K562 (cell line): ENCODE measurements around the gene RND1. TPM values are rescaled to one million over a fixed set of nuclear protein-coding genes. Genes with fewer than 3 reads are reported as not detected.

Source experiments
- ATAC-seq: fragments of 200-7000 bp; cut with Tn5 transposase; 3 replicates; pipeline ENCODE4 v1.9.1; 2020; ENCODE audit warnings: moderate library complexity
- BruUV-seq: library from RNA; stranded (reverse); fragments of 400-500 nt; replicated peaks from 2 replicates; lab custom pipeline; 2021; lab: Mats Ljungman, UMichigan
- CTCF ChIA-PET: fragments of 300-600 bp; formaldehyde crosslinking; extraction: SDS; loops from one replicate; lab custom pipeline; 2021; ENCODE audit warnings: low intra/inter-chr PET ratio; lab: Yijun Ruan, JAX
- POLR2A ChIA-PET: fragments of 300-600, 350-650 bp; sonication (Branson Sonifier 250); formaldehyde crosslinking; extraction: SDS; loops from one replicate; lab custom pipeline; 2021; ENCODE audit warnings: antibody characterized with exemption, inconsistent platforms; lab: Yijun Ruan, JAX
- DNase-seq, 4 experiments: peaks; one replicate each; pipeline versions ENCODE4 v3.0.0 to v3.0.0-alpha.2; 2011 to 2018; ENCODE audit warnings: low spot score in 3 of 4, mixed read lengths in 3 of 4; ENCODE audit errors: extremely low read depth in 1 of 4
- FAIRE-seq: peaks from 2 replicates; lab custom pipeline; 2011; peaks lifted over from hg19 to GRCh38; lab: Jason Lieb, UNC
- H2AFZ ChIP-seq: 2 replicates; pipeline ENCODE4 v1.6.0; 2011; ENCODE audit warnings: low read depth, low read length, control low read depth, inconsistent platforms
- H3K27ac ChIP-seq: fragments of 200-600 bp; 3 replicates; pipeline ENCODE4 v1.8.0; 2011; ENCODE audit warnings: low read depth, mild to moderate bottlenecking, control low read depth, inconsistent platforms, low read length, moderate library complexity, mixed read lengths; ENCODE audit errors: extremely low read depth
- H3K27me3 ChIP-seq, 2 experiments: fragments of 300-600 bp in 1 of 2; 2 replicates in 1 of 2; 3 replicates in 1 of 2; pipeline versions ENCODE4 v1.6.0 to v1.8.0; 2011; ENCODE audit warnings: inconsistent platforms in 2 of 2, low read length in 2 of 2, mild to moderate bottlenecking in 1 of 2, mixed read lengths in 1 of 2, moderate library complexity in 1 of 2; ENCODE audit not compliant: control insufficient read depth in 2 of 2, insufficient read depth in 2 of 2
- H3K36me3 ChIP-seq: fragments of 300-600 bp; 3 replicates; pipeline ENCODE4 v1.8.0; 2011; ENCODE audit warnings: mild to moderate bottlenecking, low read length, inconsistent platforms; ENCODE audit not compliant: control insufficient read depth, insufficient read depth
- H3K4me1 ChIP-seq, 2 experiments: fragments of 200-600 bp in 1 of 2; replicated peaks in 1 of 2; 2 replicates in 1 of 2; 3 replicates in 1 of 2; pipeline versions ENCODE4 v1.5.1 to v1.8.0; 2011; ENCODE audit warnings: inconsistent platforms in 2 of 2, low read length in 2 of 2, mild to moderate bottlenecking in 1 of 2, mixed read lengths in 1 of 2, moderate library complexity in 1 of 2; ENCODE audit not compliant: control insufficient read depth in 2 of 2, insufficient read depth in 2 of 2
- H3K4me2 ChIP-seq: 2 replicates; pipeline ENCODE4 v1.6.1; 2011; ENCODE audit warnings: low read length, control low read depth, inconsistent platforms, mixed read lengths; ENCODE audit not compliant: insufficient read depth
- H3K4me3 ChIP-seq: fragments of 200-600 bp; sonication (generic), shearing (Covaris generic); 2 replicates; pipeline ENCODE4 v1.5.1; 2016; ENCODE audit warnings: control low read depth, inconsistent platforms
- H3K79me2 ChIP-seq: fragments of 200-600 bp; 3 replicates; pipeline ENCODE4 v1.8.0; 2011; ENCODE audit warnings: low read length, inconsistent platforms; ENCODE audit not compliant: control insufficient read depth, insufficient read depth
- H3K9ac ChIP-seq, 2 experiments: 2 replicates each; pipeline versions ENCODE4 v1.6.0 to v1.6.1; 2011; ENCODE audit warnings: low read depth in 2 of 2, low read length in 2 of 2, control low read depth in 1 of 2, inconsistent platforms in 1 of 2, mild to moderate bottlenecking in 1 of 2, mixed read lengths in 1 of 2; ENCODE audit not compliant: insufficient read depth in 1 of 2
- H3K9me1 ChIP-seq: one replicate; pipeline ENCODE4 v1.6.0; 2011; ENCODE audit warnings: inconsistent platforms, mild to moderate bottlenecking, low read length, moderate library complexity; ENCODE audit not compliant: control insufficient read depth, insufficient read depth
- H3K9me3 ChIP-seq: replicated peaks from 2 replicates; pipeline ENCODE4 v1.5.1; 2011; ENCODE audit warnings: low read depth, low read length, inconsistent platforms; ENCODE audit not compliant: control insufficient read depth, insufficient read depth
- H4K20me1 ChIP-seq: replicated peaks from 2 replicates; pipeline ENCODE4 v1.6.1; 2011; ENCODE audit warnings: low read length, inconsistent platforms, mixed read lengths; ENCODE audit not compliant: control insufficient read depth, insufficient read depth
- CEBPB ChIP-seq: fragments of 450-650 bp; IDR thresholded peaks from 2 replicates; pipeline ENCODE4 v1.6.1; 2016; ENCODE audit warnings: missing genetic modification characterization, missing compliant biosample characterization
- GATA2 ChIP-seq: sonication (generic); formaldehyde crosslinking; IDR thresholded peaks from 2 replicates; pipeline ENCODE4 v1.4.0; 2020; ENCODE audit warnings: mild to moderate bottlenecking, missing genetic modification reagents
- GTF2A2 ChIP-seq: IDR thresholded peaks from 2 replicates; pipeline ENCODE4 v1.6.1; 2016; ENCODE audit warnings: mild to moderate bottlenecking, missing genetic modification characterization, missing compliant biosample characterization
- WGBS: fragments of 100-300 bp; shearing (Covaris generic); methylation state at CpG from one replicate; pipeline ENCODE4 v1.1.6; 2016; ENCODE audit warnings: low coverage, mixed read lengths; ENCODE audit not compliant: insufficient coverage; ENCODE audit errors: missing lambda C conversion rate; 5-methylcytosine and 5-hydroxymethylcytosine counted together
- in situ Hi-C: fragments of 300-500 bp; cut with MboI; formaldehyde crosslinking; loops from 4 replicates; pipeline ENCODE4 v1.15.0; 2018; ENCODE audit warnings: inconsistent platforms, mixed read lengths
- intact Hi-C: fragments of 100-400 bp; cut with micrococcal nuclease; formaldehyde crosslinking; loops from 2 replicates; pipeline ENCODE4 v1.14.2; 2022
- polyA plus RNA-seq, 8 experiments: library from polyadenylated mRNA; depleted of rRNA in 4 of 8; stranded (reverse) in 5 of 8; unstranded in 3 of 8; fragments of >200 nt; fragmentation: Nextera tagmentation in 2 of 8; fragmentation: Illumina TruSeq in 1 of 8; extraction: Ambion mirVana in 2 of 8; extraction: Trizol in 1 of 8; gene quantifications; 2 replicates each; pipeline versions ENCODE4 v1.2.1 to v1.2.3, GENCODE V29; 2011 to 2014; ENCODE audit warnings: inconsistent platforms in 1 of 8, missing spikeins in 1 of 8
- total RNA-seq, 7 experiments: library from RNA; depleted of rRNA in 6 of 7; stranded (reverse); fragments of >200 nt in 6 of 7; fragmentation: Illumina TruSeq in 2 of 7; extraction: Trizol in 2 of 7; gene quantifications; 2 replicates each; pipeline versions ENCODE4 v1.2.1 to v1.2.3, GENCODE V29; 2011 to 2021; ENCODE audit warnings: low replicate concordance in 1 of 7
- TF ChIP-seq, protein P1 (sequence below): fragments of 250-450 bp; sonication (Bioruptor Pico); IDR thresholded peaks from 2 replicates; pipeline ENCODE4 v1.8.0; 2021; ENCODE audit warnings: mild to moderate bottlenecking, moderate library complexity
- TF ChIP-seq, protein P2 (sequence below): fragments of 250-450 bp; sonication (Bioruptor Pico); IDR thresholded peaks from 2 replicates; pipeline ENCODE4 v1.5.0; 2021

The RND1 gene
- total and polyA plus RNA-seq, 9 of the 15 experiments (the other 6 are each of a cell fraction or from before 2014, with no cell fraction given): 0.18 to 0.78 (median 0.58) TPM; not detected in 2

DNA sequence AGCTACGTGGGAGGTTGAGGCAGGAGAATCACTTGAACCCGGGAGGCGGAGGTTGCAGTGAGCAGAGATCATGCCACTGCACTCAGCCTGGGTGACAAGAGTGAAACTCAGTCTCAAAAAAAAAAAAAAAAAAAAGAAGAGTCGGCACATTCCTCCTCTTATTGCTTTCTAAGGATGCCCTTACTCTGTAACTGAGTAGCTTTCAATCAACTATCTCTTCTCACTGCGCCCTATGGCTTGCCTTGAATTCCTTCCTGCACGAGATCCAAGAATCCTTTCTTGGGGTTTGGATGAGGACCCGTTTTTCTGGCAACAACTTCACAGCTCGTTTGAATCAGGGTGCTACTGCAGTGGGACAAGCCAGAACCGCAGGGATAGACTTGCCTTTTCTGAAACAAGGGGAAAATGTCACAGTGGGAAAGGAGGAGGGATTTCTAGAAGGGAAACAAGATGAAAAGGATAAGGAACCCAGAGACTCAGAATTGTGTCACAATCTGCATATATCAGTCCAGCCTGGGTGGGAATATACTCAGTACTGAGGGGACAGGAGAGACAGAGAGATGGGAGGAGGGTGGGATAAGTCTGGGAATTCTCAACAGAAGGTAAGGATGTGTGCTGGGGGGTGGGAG lies 16.1 kb upstream of the RND1 start:
- Histone ChIP-seq H2AFZ (0 out of 2 replicates have a peak overlapping the region, but pooled peaks have one; percentile 25), H3K27me3 (peaks cover 3 to 4% of the 10 kb centered on the region in 2 experiments; a peak in 1 of 5 replicates), H3K9ac (no peak overlapping the region), H3K79me2 (no peaks in the 10 kb centered on the region), H3K4me1 (peaks cover 9 to 13% of the 10 kb centered on the region in 2 experiments; a peak in 3 of 5 replicates), H3K9me3 (no peaks in the 10 kb centered on the region), H3K36me3 (no peaks in the 10 kb centered on the region), H3K4me3 (no peak overlapping the region)
- BruUV-seq: no TSS peak
- ATAC-seq: no peak
- in situ Hi-C loops: no loop called here
- POLR2A ChIA-PET: interaction anchor here (0.5 to 1.2 kb wide), 3 partner anchors 28 to 112 kb away, joined by 3 to 4 read pairs (median 3); no protein-coding TSS in a partner anchor
- FAIRE-seq: no peak
- intact Hi-C loops: no loop called here
- DNase-seq: no peak
- 9% methylated on average over 9 of the region's 9 CpGs for WGBS
- TF ChIP-seq, protein P1, sequence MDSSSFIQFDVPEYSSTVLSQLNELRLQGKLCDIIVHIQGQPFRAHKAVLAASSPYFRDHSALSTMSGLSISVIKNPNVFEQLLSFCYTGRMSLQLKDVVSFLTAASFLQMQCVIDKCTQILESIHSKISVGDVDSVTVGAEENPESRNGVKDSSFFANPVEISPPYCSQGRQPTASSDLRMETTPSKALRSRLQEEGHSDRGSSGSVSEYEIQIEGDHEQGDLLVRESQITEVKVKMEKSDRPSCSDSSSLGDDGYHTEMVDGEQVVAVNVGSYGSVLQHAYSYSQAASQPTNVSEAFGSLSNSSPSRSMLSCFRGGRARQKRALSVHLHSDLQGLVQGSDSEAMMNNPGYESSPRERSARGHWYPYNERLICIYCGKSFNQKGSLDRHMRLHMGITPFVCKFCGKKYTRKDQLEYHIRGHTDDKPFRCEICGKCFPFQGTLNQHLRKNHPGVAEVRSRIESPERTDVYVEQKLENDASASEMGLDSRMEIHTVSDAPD (CRISPR knock-in tag): no peak
- no peak for TF ChIP-seq GTF2A2
- peak; percentile 33; the same call in 1 of the 2 replicates for TF ChIP-seq GATA2 (CRISPR knock-in tag)
- peak; percentile 48 for TF ChIP-seq CEBPB (tag)
- TF ChIP-seq, protein P2, sequence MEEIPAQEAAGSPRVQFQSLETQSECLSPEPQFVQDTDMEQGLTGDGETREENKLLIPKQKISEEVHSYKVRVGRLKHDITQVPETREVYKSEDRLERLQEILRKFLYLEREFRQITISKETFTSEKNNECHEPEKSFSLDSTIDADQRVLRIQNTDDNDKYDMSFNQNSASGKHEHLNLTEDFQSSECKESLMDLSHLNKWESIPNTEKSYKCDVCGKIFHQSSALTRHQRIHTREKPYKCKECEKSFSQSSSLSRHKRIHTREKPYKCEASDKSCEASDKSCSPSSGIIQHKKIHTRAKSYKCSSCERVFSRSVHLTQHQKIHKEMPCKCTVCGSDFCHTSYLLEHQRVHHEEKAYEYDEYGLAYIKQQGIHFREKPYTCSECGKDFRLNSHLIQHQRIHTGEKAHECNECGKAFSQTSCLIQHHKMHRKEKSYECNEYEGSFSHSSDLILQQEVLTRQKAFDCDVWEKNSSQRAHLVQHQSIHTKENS (CRISPR knock-in tag): no peak
- TF ChIP-seq, all 486 proteins: peak for 2
- H4K20me1 ChIP-seq: no peaks in the 10 kb centered on the region
- peak overlapping the region; percentile 30 for H3K4me2 ChIP-seq
- no peak overlapping the region for H3K27ac ChIP-seq
- no peaks in the 10 kb centered on the region for H3K9me1 ChIP-seq
- CTCF ChIA-PET: no interaction called here
